CD4-positive, alpha-beta T cell treated with Interleukin-17A for 1 hour (primary cell): ENCODE measurements around the gene SYNGR2.

Experiments
- DNase-seq: peaks from one replicate; pipeline ENCODE4 v3.0.0-alpha.2; 2020

Gene SYNGR2

DNA sequence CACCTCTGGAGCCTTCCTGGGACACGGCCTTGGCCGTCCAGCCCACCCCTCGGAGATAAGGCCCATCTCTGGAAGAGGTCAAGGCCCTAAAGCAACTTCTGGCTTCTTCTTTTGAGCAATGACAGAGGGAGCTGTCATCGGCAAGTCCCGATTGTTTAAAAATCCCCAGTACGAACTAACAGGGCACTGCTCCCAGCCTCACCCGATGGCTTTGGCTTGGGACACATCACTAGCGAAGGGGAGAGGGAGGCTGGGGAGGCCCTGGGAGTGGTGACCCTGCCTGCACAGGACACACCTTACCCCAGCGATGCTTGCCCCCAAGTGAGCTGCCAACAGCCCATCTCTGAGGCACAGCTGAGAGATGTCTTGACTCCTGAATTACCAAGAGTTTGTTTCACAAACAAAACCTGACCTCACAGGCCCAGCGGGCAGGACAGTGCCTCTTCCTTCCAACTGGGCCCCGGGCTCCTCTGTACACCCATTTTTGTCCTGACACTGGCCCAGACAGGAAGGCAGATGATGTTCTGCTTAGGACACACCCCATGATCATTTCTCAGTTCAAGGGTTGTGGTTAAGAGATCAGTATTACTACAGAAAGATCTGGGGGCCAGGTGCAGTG is 4.8 kb downstream of the SYNGR2 start:
- DNase-seq = peak; percentile 57

DNA sequence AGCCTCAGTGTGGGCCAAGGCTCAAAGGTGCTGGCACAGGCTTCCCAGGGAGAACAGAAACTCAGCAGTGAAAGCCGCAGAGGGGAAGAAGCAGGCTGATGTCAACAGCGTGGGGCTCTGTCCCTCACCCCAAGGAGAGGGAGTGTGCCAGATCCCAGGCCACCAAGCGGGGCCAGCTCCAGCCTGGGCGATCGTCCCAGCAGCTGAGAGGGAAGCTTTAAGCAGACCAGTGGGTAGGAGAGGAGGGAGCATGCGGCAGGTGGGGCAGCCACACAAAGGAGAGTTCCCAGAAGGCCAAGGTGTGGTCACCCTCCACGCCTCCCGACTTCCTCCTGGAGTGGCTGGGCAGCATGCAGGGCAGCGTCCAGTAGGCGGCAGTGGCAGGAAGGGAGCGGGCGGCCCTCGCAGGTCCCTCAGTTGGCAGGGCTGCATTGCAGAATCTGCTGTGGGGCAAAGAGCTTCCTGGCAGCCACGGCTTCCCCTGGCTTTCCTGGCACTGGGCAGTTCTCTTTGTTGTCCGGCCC is 6.0 kb downstream of the SYNGR2 start:
- DNase-seq = peak; percentile 11

DNA sequence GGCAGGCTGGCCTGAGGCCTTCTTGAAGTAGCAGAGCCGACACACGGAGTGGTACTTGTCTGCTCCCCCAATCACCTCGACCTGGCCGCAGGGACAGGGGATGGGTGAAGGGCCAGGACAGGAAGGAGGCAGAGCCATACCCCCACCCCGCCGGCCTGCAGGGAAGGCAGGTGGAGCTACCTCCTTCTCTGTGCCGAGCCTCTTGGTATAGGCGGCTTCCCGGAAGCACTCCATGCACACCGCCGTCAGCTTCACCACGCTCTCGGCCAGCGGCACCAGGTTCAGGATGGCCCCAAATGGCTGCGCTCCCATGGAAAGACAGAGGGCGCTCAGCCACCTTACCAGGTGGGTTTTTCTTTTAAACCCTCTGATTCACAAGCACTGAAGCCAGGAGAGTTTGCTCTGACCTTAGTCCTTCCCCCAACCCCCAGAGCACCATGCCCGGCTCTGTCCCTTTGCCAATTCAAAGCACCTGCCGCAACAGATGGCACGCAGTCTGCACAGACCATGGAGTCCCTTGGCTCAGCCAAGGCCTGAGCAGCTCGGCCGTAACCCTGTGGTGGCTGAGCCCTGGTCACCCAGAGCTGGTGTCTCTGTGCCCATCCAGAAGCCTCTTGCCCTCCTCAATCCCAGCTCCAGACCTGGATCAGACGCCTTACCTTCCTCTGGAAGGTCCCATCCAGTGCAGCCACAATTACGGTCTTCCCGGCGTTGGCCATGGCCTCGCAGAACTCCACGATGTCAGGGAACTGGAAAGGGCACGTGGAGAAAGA is 6.7 kb downstream of the SYNGR2 start:
- no peak for DNase-seq

DNA sequence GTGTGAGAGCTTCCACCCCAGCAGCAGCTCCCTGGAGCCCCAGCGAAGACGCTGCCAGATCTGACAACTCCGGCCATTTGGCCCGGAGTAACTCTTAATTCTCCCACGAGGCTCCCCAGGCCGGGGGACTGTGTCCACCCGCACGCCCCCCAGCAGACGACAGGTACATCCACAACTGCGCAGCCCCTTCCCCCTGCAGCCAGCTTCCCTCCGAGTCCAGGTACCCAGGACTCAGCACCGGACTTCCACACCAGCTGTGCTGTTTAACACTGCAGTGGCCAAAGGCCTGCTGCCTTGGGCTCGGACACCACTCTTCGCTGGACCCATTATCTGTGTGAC is 7.2 kb downstream of the SYNGR2 start:
- DNase-seq = no peak

DNA sequence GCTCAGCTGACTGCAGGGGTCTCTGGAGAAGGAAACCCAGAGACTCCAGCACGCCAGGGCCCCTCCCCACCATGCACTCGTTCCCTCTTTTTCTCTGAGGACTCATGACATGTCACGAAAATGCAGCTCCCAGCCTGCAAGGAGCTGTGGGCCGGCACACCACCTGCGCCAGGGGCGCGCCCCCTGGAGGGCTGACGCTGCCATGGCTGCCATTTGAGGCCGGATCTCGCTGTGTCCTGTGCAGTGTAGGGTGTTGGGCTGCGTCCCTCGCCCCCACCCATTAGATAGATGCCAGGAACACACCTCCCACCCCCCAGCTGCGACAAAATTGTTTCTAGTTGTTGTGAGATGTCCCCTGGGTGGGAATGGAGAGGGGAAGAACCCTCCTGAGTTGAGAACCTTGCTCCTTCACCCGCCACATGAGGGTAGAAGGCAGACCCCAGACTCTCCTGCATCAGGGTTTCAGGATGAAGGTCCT is 8.2 kb downstream of the SYNGR2 start:
- peak; percentile 79 for DNase-seq

DNA sequence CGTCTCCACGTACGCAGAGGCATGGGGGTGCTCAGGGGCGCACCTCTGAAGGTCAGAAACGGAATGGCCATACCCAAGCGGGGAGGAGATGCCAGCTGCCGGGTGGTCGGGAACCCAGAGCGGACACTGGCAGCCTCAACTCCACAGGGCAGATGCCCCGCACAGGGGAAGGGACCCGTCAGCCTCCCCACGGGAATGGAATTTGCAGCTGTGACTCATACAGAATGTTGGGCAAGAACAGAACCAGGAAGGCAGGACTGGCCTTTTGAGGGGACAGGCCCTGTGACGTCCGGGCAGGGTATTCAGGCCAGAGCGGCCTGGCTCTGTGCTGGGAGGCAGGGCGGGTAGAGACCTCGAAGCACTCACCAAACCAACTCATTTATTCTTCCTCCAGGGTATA is 11.0 kb downstream of the SYNGR2 start:
- DNase-seq = no peak

DNA sequence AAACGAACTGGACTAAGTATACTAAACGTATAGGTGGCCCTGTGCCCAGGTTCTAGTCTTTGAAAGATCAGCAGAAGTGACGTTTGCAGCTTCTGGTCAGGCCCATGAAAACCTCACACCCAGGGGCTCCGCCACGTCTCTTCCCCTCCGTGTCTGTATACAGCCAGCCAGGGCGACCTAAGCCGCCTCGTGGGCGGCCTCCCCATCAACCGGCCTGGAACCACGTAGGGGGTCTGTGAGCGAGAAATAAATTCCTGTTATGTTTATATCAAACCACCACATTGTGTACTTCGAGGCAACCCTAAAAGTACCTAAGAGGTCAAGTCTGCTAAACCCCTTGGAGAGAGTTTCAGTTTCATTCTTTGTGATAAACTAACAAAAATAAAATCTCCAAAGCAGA is 11.7 kb downstream of the SYNGR2 start:
- DNase-seq = peak; percentile 6

DNA sequence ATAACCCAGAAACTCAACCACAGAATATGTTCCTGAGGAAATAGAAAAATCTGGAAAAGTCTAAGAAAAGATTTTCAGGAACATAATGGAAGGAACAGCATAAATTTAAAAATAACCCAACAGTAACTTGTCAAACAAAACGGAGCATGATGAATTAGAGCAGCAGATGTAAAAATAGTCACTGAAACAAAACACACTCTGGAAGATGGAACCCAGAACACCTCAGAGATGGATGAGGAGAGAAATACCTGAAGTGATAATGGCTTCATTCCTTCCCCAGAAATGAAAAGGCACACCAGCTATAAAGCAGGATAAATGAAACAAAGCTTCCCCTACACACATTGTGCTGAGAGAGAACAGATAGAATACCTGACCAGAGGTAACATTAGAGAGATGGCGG is 12.1 kb downstream of the SYNGR2 start:
- no peak for DNase-seq

DNA sequence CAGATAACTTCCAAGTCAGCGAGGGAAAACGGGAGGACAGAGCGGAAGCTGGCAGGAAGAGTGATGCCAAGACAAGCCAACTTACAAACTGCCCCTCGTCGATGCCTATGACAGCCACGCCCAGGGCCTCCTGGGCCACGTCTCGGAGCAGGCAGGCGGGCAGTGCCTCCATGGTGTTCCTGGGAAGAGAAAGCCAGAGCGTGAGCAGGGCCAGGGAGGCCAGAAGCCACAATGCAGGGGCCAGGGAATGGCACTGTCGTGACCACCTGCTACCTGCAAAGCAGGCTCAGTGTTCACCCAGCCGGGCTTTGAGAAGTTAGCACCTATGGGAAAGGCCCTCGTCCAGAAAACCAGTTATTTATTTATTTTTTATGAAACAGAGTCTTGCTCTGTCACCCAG is 14.1 kb downstream of the SYNGR2 start:
- DNase-seq = no peak

DNA sequence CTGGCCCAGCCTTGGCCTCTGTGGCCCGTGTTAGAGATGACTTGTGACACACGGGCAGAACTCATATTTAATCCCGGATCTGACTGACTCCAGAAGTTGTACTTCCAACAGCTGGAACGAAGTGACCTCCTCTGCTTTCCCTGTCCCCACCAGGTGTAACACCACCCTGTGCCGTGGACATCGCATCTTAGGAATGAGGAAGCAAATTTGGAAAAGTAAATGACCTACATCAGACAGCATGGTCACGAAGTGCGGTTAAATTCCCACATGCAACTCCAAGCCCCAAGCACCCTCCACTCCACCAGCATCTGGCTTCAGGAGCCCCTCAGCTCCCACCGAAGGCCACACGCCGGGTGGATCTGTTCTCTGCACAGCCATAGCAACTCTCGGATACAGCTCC is 15.5 kb downstream of the SYNGR2 start:
- no peak for DNase-seq

DNA sequence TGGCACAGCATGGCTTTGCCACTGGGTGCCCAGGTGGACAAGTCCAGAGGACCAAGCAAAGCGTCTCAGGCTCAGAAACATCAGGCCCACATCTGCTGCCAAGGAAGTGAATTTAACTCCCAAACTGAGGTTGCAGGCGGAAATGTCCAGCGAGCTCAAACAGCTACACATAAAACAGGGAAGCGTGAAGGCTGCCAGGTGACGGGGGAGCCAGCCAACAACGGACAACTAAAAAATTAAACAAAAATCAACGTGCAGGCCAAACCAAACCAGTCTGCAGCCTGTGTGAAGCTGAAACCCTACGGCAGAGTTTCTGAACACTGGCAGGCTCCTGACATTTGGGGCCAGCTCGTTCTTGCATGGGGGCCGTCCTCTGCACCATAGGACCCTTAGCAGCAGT is 16.0 kb downstream of the SYNGR2 start:
- DNase-seq = no peak

DNA sequence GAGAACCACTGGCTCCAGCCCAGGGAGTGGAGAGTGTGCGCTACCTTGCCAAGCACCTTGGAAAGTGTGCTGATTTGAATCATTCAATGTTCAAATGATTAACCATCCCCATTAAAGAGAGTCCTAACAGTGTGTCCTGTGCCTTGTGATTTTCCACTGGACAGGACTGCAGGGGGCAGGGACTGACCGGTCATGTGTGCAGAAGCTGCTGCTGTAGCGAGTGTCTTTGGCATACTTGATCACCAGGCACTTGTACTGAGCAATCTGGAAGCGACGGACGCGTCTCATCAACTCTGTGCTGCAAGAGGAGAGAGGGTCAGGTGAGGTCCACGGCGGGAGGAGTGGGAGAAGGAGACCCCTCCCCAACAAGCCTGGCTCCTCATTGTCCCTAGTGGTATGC is 16.5 kb downstream of the SYNGR2 start:
- no peak for DNase-seq

DNA sequence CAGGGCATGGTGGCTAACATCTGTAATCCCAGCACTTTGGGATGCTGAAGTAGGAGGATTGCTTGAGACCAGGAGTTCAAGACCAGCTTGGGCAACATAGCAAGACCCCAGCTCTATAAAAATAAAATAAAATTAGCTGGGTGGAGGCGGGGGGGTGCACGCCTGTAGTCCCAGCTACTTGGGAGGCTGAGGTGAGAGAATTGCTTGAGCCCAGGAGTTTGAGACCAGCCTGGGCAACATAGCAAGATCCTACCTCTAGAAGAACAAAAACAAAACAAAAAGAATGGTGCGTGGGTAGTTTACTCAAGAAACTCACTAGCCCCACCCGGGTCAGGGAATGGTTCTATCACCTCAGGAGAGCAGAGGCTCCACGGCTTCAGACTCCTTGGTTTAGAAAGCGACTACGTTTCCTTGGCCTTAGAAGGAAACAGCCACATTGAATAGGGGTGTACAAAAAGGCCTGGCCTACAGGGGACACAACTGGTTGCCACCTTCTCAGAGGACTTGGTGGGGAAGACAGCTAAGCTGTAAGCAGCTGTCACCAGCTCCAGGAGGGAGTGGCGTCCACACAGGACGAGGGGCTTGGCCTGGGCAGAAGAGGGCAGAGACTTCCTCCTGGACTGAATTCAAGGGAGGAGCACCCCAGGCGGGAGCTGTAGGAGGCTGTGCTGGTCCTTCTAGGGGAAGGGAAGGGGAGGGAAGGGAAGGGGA is 17.8 kb downstream of the SYNGR2 start:
- no peak for DNase-seq

DNA sequence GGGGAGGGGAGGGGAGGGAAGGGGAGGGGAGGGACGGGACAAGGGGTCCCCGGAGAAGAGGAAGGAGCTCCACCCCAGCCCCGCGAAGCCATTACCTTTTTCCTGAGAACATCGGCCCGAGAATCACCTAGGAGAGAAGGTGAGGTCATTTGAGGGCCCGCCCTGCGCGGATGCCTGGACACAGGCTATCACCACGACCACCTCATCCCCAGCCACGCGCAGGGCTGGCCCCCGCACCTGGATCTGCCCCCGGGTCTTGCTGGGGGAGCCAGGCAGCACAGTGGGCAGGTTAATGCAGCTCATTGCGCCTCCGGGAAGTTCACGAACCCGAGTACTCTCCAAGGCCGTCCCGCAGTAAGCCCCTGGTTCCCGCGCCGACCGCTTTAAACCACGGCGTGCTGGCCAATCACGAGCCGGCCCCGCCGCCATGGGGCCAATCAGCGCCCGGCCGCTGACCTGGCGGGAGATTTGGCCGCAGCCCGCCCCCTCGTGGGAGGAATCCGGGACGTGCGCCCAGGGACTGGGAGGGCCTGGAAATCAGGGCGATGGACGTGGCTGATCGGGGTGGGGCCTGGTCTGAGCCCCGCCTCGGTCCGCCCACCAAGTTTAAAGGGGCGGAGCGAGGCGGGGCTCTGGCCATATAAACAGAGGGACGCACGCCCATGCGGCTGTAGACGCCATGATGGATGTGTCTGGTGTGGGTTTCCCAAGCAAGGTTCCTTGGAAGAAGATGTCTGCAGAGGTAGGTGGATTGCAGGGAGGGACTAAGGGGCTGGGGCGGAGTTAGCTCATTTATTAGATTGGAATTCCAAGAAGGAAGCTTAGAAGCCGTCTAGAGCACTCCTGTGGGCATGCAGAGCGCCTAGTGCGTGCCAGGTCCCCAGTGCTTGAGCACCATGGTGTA is 18.6 kb downstream of the SYNGR2 start, which contains the start of the genes AFMID and TK1:
AFMID (plus strand) TSS at position 671 of the 904 bp plus-strand sequence; CDS start at position 680, 9 bp downstream.
TK1 (minus strand) TSS at position 361 of the 904 bp plus-strand sequence; CDS start at position 303, 58 bp downstream.
- DNase-seq = peak; percentile 89

DNA sequence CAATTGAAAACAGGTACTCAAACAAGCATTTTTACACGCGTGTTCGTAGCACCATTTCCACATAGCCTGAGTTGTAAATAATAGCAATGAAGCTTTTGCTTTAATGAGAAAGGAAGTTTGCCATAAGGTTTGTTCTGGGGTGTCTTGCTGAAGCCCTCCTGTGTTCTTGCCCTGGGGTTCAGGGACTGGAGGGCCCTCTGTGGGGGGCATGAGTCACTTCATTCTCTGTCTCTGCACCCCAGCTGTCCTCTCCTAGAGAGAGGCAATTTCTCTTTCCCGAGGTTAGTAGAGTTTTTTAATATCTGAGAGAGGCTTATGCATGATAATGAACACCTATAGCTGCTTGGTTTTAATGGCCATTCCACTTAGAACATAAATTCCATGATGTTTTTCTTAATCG is 28.3 kb downstream of the SYNGR2 start:
- no peak for DNase-seq

DNA sequence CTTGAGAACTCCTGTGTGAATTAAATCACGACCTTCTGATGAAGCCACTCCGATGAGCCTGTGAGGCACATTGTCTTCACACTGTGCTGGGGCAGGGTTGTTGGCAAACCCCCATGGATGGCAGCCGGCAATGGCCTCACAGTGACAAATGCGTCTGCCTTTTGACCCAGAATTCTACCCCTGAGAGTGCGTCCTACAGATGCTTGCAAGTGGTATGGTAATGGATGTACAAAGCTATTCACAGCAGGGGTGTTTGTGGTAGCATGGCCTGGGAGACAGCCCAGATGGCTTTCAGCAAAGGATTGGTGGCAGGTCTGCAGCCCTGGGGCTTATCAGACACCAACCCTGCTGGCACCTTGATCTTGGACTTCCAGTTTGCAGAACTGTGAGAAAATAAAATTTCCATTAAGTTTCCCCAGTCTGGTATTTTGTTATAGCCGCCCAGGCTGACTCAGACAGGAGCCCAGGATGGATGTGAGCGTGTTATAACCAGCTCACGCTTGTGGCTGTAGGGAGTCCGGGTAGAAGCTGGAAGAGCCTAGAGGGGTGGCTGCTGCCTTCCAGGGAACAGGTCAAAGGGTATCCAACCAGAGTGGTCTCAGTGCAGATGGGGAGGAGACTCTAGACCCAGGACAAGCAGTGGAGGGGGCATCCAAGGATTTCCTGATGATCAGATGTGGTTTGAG is 28.9 kb downstream of the SYNGR2 start:
- no peak for DNase-seq

DNA sequence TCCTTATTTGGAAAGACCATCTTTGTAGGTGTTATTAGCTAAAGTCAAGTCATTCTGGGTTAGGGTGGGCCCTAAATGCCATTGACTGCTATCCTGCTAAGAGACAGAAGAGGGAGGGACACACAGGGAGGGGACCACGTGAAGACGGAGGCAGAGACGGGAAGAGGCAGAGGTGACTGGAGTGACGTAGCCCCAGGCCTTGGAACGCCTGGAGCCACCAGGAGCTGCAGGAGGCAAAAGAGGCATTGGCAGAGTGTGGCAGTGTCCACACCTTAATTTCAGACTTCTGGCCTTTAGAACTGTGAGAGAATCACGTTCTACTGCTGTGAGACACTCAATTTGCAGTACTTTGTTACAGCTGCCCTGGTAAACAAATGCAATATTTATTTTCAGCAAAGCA is 32.1 kb downstream of the SYNGR2 start:
- DNase-seq = no peak

DNA sequence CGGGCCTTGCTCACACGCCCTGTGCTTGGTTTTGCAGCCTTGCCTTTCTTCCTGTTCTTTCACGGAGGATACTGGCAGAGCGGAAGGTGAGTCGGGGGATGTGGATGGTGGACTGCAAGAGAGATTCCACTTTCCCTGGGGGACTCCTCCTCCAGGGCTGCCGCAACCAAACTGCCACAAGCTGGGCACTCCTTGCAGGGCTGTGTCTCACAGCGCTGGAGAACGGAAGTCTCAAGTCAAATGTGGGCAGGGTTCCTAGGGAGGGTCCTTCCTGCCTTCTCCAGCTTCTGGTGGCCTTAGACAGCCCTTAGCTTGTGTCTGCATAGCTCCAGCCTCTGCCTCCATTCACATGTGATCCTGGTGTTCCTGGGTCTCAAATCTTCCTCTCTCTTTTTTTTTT is 34.3 kb downstream of the SYNGR2 start:
- DNase-seq = no peak

DNA sequence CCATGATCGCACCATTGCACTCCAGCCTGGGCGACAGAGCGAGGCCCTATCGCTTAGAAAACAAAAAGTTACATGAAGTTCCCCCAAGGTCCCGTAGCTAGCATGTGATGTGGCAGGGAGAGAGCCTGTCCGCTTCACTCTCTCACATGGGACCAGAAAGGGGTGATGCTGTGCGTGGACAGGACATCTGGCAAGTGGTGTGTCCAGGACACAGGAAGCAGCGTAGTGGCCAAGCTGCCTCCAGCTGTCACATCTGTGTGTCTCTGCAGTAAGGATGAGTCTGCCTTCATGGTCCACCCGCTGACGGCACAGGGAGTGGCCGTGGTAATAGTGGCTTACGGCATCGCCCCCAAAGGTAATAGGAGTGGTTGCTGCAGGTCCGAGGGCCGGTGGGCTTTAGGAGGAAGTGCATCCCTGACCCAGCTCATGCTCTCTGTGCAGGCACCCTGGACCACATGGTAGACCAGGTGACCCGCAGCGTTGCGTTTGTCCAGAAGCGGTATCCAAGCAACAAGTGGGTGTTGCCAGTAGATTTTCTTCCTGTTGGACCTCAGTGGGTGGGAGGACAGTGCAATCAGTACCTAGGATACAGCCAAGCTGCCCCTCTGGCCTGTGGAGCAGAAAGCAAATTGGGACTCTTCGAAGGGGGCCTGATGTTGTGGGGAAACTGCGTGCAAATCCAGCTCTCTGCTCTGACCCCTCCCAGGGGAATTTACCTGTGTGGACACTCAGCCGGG is 36.2 kb downstream of the SYNGR2 start:
- DNase-seq = no peak

DNA sequence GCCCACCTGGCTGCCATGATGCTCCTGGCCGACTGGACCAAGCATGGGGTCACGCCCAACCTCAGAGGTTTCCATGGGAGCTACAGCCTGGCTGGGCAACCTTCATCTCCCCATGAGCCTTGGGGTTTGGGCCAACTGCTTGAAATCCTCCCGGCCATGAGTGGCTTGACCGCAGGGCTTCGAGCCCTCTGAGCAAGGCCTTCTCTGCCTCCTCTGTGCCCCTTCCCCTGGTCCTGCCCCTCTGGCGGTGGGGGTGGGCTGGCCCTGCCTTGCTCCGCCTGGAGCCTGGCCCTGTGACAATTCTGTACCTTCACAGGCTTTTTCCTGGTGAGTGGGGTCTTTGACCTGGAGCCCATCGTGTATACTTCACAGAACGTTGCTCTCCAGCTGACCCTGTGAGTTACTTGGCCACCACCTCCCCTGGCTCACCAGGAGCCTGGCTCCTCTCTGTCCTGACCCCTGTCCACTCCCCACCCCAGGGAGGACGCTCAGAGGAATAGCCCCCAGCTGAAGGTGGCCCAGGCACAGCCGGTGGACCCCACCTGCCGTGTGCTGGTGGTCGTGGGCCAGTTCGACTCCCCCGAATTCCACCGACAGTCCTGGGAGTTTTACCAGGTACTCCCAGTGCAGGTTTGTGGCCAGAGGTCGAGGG is 36.9 kb downstream of the SYNGR2 start:
- DNase-seq = no peak

DNA sequence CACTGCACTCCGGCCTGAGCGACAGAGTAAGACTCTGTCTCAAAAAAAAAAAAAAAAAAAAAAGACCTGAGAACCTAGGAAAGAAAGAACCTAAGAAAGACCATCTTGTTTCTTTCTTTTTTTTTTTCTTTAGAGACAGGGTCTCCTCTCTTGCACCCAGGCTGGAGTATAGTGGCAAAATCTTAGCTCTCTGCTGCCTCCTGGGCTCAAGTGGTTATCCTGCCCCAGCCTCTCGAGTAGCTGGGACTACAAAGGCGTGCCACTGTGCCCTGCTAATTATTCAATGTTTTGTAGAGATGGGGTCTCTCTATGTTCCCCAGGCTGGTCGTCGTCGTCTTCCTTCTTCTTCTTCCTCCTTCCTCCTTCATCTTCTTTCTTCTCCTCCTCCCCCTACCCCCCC is 37.9 kb downstream of the SYNGR2 start:
- no peak for DNase-seq
